Pancreas (tissue), 10 donors: ENCODE results near the gene CISTR. TPM values are rescaled to one million over a fixed set of nuclear protein-coding genes. Genes with fewer than 3 reads are reported as not detected.

Source experiments
- ATAC-seq, 4 donors: fragments of 200-7000 bp; cut with Tn5 transposase; one replicate each; pipeline versions ENCODE4 v1.8.0 to v1.9.1; 2020; ENCODE audit warnings: mild to moderate bottlenecking in 4 of 4, moderate library complexity in 4 of 4
- DNase-seq, 6 donors: peaks; one replicate each; pipeline ENCODE4 v3.0.0-alpha.2; 2020
- FAIRE-seq: peaks from 2 replicates; lab custom pipeline; 2012; peaks lifted over from hg19 to GRCh38; lab: Jason Lieb, UNC
- H3K27ac ChIP-seq, 4 donors: fragments of 200-600 bp; sonication (generic); 1 replicate in 3 of 4; 2 replicates in 1 of 4; pipeline versions ENCODE4 v1.5.0 to v1.8.0; 2020
- H3K27me3 ChIP-seq, 4 donors: fragments of 200-600 bp; one replicate each; pipeline ENCODE4 v1.8.0; 2021
- H3K36me3 ChIP-seq, 3 donors: fragments of 200-600 bp; sonication (generic) in 1 of 3; one replicate each; pipeline versions ENCODE4 v1.5.0 to v1.8.0; 2020 to 2021
- H3K4me1 ChIP-seq, 3 donors: fragments of 200-600 bp; one replicate each; pipeline ENCODE4 v1.8.0; 2021
- H3K4me3 ChIP-seq, 4 donors: fragments of 200-600 bp; sonication (generic) in 2 of 4; one replicate each; pipeline versions ENCODE4 v1.5.0 to v1.8.0; 2020 to 2021
- H3K9me3 ChIP-seq, 4 donors: fragments of 200-600 bp; one replicate each; pipeline ENCODE4 v1.8.0; 2021
- CTCF ChIP-seq, 4 donors: fragments of 200-600 bp; sonication (generic) in 3 of 4; IDR thresholded peaks; one replicate each; pipeline versions ENCODE4 v1.5.0 to v1.8.0; 2021; ENCODE audit warnings: antibody characterized with exemption in 4 of 4
- WGBS, 2 donors: extraction: QIAGEN DNeasy Blood & Tissue Kit; methylation state at CpG; one replicate each; pipeline ENCODE4 v1.1.7; 2013; 5-methylcytosine and 5-hydroxymethylcytosine counted together
- intact Hi-C, 3 donors: fragments of 100-400 bp; cut with DNase I; formaldehyde crosslinking; loops; one replicate each; pipeline versions ENCODE4 v1.11.1 to v1.14.2; 2022
- polyA plus RNA-seq, 2 donors: library from polyadenylated mRNA; stranded (reverse); fragments of 200-250 nt; gene quantifications; one replicate each; pipeline ENCODE4 v1.2.3, GENCODE V29; 2013
- total RNA-seq, 6 donors: library from RNA; stranded (reverse); fragmentation: NEBNext Ultra II Directional in 4 of 6; extraction: Animal tissue kit (Norgen Biotek cat#: 25700) in 4 of 6; gene quantifications; one replicate each; pipeline versions ENCODE4 v1.2.1 to v1.2.4, GENCODE V29; 2021 to 2023
- donor health status: healthy with polysubstance abuse.
- donor health status: DM: no; HTN: no; CAD: no; lungs with moderate emphysema.
- donor health status: DM: no; HTN: no; CAD: no.
- donor health status: control.
- donor health status: control.
- donor health status: Bipolar disorder and iron deficiency.
- donor health status: DM: yes; HTN: yes; CAD: no.
- donor health status: DM: no; HTN: no; CAD: no.
- donor health status: DM: no; HTN: no; CAD: no.
- donor health status: DM: yes; HTN: yes; CAD: no.

The CISTR gene
- total and polyA plus RNA-seq, 8 donors = not detected

DNA sequence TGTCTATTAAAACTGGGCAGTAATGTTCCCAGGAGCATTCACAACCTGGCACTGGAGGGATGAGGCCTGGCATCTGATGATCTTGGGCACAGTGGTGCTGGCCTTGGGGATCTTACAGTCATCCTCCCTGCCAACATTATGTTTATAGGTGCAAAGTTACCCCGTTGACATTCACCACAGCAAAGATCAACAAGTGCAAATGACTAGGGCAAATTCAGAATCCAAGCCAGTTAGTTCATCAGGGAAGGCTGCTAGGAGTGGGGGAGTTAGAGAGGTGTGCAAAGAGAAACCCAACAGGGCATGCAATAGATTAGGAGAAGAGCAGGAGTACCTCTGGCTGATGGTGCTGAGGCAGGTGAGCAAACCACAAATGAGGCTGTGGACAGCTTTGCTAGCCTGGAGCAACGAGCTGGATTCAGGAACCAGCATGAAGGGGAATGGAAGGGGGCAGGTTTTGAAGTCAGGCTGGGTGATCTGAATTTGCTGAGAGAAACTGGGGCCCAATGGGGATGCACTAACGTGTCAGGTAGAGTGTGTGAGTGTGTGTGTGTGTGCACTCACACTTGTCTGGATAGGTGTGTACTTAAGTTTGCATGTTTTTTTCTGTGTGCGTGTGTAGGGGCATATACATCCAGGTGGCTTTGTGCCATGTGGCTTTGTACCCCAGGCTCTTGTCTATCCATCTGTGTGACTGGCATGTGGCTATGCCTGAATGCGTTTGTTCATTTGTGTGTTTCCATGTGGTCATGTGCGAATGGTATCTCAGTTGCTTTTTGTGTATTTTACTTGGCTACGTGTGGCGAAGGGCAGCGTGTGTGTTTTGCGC, 1.6 kb downstream of the CISTR start:
- no peak for ATAC-seq
- intact Hi-C loops = loop anchor here in 1 of 3 donors (5.0 kb wide), 1 partner anchor 48 kb away; no protein-coding TSS in a partner anchor
- no peaks in the 10 kb centered on the region for H3K9me3 ChIP-seq
- no peaks in the 10 kb centered on the region for H3K36me3 ChIP-seq
- no peak for FAIRE-seq
- DNase-seq = no peak
- H3K27ac ChIP-seq = no peak overlapping the region
- peaks cover 0 to 6% (median 3%) of the 10 kb centered on the region in 4 donors for H3K27me3 ChIP-seq
- H3K4me1 ChIP-seq = peaks cover 0 to 9% (median 0%) of the 10 kb centered on the region in 3 donors
- peak overlapping the region in 2 of 4 donors; percentile 31 to 55 for H3K4me3 ChIP-seq
- WGBS, 2 donors = 47 to 51% methylated on average over 10 of the region's 10 CpGs
- TF ChIP-seq CTCF (IDR thresholded peaks at IDR 0.05) = no peak

- Histone ChIP-seq H3K27ac (no peak overlapping the region), H3K36me3 (no peaks in the 10 kb centered on the region), H3K4me3 (no peak overlapping the region), H3K9me3 (no peaks in the 10 kb centered on the region), H3K4me1 (peaks cover 0 to 5% (median 0%) of the 10 kb centered on the region in 3 donors), H3K27me3 (peaks cover 0 to 6% (median 3%) of the 10 kb centered on the region in 4 donors)
- ATAC-seq = no peak
- DNase-seq = no peak
- no peak for FAIRE-seq
- intact Hi-C loops = loop anchor here in 1 of 3 donors (5.0 kb wide), 1 partner anchor 46 kb away; no protein-coding TSS in a partner anchor
- no peak for TF ChIP-seq CTCF (IDR thresholded peaks at IDR 0.05)
- WGBS, 2 donors = 40 to 49% methylated on average over 22 of the region's 22 CpGs
Measured at GRCh38 chr12:53748072-53748840, 3.5 kb downstream of the CISTR start.

- TF ChIP-seq CTCF (IDR thresholded peaks at IDR 0.05) = no peak
- FAIRE-seq (no peak), ATAC-seq (no peak), DNase-seq (no peak)
- Histone ChIP-seq H3K4me3 (no peak overlapping the region), H3K9me3 (no peaks in the 10 kb centered on the region), H3K36me3 (no peaks in the 10 kb centered on the region), H3K27me3 (peaks cover 0 to 6% (median 5%) of the 10 kb centered on the region in 4 donors), H3K4me1 (peaks cover 0 to 5% (median 0%) of the 10 kb centered on the region in 3 donors), H3K27ac (no peak overlapping the region)
- intact Hi-C loops = loop anchor here in 1 of 3 donors (5.0 kb wide), 1 partner anchor 45 kb away; no protein-coding TSS in a partner anchor
- 34 to 43% methylated on average over 5 of the region's 5 CpGs for WGBS, 2 donors
Measured at GRCh38 chr12:53747095-53747494, 4.7 kb downstream of the CISTR start.

DNA sequence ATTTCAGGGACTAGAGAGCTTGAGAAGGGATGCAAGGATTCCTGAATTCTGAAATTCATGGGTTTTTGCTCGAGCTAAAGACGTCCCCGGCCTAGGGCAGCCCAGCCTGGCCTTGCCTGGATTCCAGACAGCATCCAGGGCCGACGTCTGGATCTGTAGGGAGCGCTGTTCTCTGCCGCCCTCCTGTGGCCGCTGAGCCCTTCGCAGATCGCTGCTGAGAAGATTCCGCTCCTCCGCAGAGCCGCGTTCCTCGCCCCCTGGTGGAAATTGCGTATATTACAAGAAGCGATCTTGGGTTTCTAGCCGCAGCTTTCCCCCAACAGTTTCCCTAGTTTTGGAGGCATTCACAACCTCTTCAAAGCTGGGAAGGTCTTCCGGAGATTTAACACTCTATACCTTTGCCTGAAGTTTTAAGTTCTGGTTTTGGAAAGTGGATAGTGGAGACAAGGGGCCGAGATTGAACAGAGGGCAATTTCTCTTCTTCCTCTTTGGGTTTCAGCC, 5.1 kb downstream of the CISTR start:
- Histone ChIP-seq H3K27me3 (peaks cover 0 to 10% (median 5%) of the 10 kb centered on the region in 4 donors), H3K27ac (no peak overlapping the region), H3K4me3 (no peak overlapping the region), H3K9me3 (no peaks in the 10 kb centered on the region), H3K4me1 (peaks cover 0 to 5% (median 0%) of the 10 kb centered on the region in 3 donors), H3K36me3 (no peaks in the 10 kb centered on the region)
- ATAC-seq = peak; percentile 88 to 94 (median 91)
- TF ChIP-seq CTCF (IDR thresholded peaks at IDR 0.05) = peak; percentile 99 to 100 (median 100)
- FAIRE-seq = peak; percentile 26
- peak; percentile 88 to 96 (median 94) for DNase-seq
- intact Hi-C loops = loop anchor here in 1 of 3 donors (5.0 kb wide), 1 partner anchor 44 kb away; no protein-coding TSS in a partner anchor
- WGBS, 2 donors = 0% methylated on average over 20 of the region's 20 CpGs
